HG02870 (cell line): ENCODE results near the gene ANKRD27.
"Not testable (repeated sequence)": the region's sequence is repeated elsewhere in the genome, so short reads cannot be mapped to it uniquely, and the experiment has no call there.

Experiments
- ATAC-seq: cut with Tn5 transposase; IDR thresholded peaks from one replicate; pipeline ENCODE4 v1.9.1; 2021; ENCODE audit warnings: mild to moderate bottlenecking, moderate library complexity; ENCODE audit not compliant: unreplicated experiment

ANKRD27 gene

DNA sequence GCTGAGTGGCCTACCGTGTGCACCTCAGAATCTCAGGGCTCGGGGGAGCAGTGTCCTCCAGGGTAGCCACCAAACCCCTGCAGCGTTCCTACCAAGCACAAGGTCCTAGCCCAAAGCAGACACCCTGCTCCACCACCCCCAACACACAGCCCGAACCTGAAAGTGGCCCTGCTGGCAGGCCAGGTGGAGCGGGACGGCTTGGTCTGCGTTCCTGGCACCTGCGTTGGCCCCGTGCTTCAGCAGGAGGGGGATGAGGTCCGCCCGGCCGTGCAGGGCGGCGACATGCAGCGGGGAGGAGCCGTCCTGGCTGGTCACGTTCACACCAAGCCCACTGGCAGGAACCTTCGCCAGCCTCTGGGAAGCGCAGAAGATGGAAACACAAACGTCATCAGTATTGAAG, 67.5 kb downstream of the ANKRD27 start:
- ATAC-seq = no peak

DNA sequence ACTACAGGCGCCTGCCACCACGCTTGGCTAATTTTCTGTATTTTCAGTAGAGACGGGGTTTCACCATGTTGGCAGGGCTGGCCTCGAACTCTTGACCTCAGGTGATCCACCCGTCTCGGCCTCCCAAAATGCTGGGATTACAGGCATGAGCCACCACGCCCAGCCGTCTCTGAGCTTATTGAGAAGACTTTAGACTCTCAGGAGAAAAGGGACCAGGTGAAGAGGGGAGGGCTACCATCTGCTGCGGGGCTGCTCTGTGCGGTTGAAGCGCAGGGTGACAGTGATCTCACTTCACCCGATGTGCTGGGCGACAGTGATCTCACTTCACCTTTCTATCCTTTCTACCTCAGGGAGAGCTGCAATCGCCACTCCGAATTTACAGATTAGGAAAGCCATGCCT, 68.7 kb downstream of the ANKRD27 start:
- ATAC-seq = no peak

DNA sequence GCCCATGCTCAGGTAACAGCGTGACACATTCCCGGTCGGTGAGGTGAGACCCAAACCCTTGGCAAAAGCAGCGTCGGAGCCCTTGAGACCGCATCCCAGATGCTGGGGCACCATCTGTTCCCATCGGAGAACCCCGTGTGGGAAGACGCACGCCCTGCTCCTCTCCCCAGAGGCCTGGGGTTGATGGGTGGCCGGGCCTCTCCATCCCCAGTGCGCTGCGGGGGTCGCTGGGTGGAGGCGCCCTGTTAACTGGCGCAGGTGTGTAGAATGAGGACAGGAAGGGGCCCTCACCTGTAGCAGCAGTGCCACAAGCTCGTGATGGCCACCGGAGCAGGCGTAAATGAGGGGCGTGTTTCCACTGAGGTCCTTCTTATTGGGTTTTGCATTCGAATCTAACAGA, 69.4 kb downstream of the ANKRD27 start:
- no peak for ATAC-seq

DNA sequence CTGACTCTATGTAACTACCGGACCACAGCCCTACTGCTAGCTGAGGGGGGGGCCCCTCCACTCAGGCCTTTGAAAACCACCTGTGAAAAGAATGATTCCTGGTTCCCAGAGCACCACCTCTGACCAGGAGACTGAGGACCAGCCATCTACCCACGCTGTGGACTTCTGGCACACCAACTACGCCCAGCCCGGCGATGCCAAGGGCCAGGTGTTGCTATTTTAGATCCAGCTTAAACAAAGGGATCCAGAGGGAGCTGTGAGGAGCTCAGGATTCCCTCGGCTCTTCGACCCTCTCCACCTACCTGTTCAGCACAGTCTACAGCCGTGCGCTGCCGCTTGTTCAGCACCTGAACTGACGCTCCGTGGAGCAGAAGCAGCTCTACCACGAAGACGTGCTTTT, 71.0 kb downstream of the ANKRD27 start:
- ATAC-seq = no peak

DNA sequence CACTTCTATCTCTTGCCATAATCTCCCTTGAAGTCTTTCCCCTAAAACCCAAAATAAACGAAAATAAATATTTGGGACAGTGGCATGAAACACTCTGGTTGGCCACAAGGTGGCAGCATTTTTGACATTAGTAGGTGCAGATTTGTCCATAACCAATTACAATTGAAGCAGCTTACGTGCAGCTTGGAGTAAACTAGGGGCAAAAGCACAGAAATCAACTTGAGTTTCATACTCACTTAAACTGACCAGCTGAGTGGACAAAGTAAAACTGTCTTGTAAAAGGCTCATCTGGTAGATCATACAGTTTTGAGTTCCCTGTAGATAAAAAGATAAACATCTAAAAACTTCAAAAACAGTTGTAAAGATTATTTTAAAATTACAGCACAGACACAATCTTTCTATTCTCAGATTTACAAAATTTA, 75.2 kb downstream of the ANKRD27 start:
- ATAC-seq = no peak

DNA sequence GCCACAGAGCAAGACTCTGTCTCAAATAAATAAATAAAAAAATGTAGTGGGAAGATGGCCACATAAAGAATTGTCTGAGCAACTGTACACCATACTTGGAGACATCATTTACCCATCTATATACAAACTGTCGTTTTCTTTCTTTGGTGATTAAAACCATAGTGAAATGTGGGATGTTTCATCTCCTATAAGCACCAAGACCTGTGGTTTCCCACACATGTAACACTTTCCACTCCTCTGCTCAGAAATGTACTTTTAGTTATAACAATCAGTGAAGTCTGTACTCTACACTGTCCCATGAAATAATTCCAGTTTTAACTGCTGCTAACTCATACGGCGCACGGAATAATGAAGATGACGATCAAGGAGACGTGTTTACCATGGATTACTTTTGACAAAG, 75.7 kb downstream of the ANKRD27 start:
- no peak for ATAC-seq

DNA sequence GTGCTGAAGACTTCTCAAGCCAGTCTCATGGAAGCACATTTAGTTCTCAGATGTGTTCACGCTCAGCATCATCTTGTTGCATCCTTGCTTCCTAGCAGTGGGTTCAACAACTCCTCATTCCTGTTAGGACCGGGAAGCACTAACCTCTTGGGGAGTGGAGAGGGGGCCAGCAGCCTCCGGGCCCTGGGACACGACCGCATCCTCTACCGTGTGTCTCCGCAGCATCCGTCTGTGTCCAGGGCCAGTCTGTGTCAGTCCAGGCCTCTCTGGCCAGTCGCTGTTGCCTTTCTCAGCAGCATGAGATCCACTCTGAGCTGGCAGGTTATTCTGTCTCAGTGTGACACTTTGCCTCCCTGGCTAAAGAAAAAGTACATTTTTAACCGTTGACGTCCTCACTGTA, 77.0 kb downstream of the ANKRD27 start:
- ATAC-seq = no peak

DNA sequence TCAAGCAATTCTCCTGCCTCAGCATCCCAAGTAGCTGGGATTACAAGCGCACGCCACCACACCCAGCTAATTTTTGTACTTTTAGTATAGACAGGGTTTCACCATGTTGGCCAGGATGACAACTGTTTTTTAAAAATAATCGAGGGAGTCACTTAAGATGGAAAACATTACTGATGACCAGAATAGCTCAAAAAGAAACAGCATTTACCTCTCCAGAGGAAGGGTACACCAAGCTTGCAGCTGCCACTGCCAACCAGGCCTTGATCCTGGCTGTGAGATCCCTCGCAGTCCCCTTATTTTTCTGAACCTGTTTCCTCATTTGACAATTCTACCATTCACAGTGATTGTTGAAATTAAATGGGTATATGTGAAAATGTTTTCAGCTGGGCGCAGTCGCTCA, 79.5 kb downstream of the ANKRD27 start:
- no peak for ATAC-seq

DNA sequence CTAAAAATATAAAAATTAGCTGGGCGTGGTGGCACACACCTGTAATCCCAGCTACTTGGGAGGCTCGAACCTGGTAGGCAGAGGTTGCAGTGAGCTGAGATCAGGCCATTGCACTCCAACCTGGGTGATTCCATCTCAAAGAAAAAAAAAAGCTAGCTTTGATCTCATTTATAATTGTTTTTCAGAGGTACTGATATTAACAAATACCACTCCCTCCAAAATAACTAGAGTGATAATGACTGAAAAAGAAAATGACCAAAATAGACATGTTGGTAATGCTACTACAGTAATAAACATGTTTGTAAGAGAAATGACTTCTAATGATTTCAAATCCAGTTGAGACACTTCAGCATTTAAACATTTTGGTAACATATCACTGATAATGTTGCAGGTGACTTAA, 81.0 kb downstream of the ANKRD27 start:
- no peak for ATAC-seq

DNA sequence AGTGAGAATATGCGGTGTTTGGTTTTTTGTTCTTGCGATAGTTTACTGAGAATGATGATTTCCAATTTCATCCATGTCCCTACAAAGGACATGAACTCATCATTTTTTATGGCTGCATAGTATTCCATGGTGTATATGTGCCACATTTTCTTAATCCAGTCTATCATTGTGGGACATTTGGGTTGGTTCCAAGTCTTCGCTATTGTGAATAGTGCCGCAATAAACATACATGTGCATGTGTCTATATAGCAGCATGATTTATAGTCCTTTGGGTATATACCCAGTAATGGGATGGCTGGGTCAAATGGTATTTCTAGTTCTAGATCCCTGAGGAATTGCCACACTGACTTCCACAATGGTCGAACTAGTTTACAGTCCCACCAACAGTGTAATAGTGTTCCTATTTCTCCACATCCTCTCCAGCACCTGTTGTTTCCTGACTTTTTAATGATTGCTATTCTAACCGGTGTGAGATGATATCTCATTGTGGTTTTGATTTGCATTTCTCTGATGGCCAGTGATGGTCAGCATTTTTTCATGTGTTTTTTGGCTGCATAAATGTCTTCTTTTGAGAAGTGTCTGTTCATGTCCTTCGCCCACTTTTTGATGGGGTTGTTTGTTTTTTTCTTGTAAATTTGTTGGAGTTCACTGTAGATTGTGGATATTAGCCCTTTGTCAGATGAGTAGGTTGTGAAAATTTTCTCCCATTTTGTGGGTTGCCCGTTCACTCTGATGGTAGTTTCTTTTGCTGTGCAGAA, 87.1 kb downstream of the ANKRD27 start:
- ATAC-seq = not testable (repeated sequence)

DNA sequence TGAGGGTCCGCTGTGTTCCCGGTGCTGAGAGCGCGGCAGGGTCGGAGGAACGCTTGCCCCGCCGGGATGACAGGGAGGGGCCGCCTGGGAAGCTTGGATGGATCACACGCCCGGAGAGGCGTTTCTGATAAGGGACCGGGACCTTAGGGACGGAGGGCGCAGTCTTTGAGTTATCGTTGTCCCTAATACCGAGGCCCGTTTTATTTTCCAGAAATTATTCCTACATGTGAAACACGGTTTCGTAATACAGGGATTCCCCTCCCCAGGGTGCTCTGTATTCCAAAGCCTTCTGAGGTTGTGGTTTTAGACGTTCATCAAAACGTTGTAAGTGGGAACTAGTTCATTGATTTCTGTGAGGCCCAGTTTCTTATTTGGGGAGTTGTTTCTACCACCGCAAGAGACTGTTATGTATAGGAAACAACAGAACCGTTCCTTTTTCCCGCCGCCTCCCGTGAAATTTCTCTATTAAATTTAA, 93.2 kb downstream of the ANKRD27 start:
- ATAC-seq = no peak

DNA sequence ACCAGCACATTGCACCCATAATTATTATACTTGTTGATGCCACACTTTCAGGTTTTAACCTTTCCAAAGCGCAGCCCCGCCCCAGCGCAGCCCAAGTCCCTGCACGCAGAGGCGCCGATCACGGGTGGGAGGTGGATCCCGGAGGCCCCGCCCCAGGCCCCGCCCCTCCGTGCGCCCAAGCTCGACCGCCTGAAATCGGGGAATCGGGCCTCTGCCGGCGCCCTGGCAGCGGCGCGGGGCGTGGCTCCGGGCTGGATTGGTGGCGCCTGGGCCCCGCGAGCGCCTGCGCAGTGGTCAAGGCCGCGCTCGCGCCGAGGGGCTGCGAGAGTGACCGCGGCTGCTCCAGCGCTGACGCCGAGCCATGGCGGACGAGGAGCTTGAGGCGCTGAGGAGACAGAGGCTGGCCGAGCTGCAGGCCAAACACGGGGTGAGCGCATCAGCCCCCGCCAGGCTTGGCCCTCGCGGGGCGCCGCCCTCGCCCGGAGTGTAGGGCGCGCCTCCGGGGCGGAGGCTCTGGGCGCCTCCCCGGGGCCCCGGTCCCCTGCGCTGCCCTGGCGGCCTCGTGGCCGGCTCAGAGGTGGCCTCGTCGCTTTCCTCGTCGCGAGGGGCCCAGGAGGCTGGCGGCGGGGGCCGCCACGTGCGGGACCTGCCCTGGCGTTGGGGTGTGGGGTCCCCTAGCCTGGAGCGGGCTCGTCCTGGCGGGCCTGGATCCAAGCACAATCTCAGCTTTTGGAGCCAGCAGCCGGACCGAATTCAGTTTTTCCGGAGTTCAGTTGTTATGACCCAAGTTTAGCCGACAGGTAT, 93.9 kb downstream of the ANKRD27 start, which contains the start of gene PDCD5:
Gene PDCD5, plus strand, starts transcription at position 290 of the 804 bp plus-strand sequence. Its CDS starts 72 bp downstream, at position 362.
- ATAC-seq = peak; percentile 85

DNA sequence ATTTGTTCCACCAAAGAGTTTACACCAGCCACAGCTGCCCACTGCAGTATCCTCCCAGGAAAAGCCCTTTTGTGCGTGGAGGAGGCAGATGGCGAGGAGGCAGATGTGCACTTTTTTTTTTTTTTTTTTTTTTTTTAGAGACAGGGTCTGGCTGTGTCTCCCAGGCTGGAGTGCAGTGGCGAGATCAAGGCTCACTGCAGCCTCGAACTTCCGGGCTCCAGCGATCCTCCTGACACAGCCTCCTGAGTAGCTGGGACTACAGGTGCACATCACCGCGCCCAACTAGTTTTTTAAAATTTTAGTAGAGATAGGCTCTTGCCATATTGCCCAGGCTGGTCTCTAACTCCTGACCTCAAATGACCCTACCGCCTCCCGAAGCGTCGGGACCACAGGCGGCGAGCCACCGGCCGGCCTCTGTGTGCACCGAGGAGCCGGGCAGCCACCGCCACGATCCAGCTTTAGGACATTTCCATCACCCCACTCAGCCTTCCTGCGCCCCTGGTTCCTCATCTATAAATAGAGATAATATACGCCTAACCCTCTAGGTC, 94.6 kb downstream of the ANKRD27 start:
- peak; percentile 22 for ATAC-seq

DNA sequence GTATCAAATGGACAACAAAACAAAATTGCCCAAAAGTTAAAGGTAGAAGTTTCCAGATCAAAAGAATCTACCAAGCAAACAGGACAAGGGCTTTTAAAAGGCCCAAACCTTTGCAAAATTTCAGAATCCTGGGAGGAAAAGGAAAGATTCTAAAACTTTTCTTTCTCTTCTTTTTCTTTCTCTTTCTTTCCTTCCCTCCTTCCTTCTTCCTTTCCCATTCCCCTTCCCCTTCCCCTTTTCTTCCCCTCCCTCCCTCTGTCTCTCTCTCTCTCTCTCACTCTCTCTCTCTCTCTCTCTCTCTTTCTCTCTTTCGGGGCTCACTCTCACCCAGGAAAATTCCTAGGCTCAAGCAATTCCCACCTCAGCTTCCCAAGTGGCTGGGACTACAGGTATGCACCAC, 98.2 kb downstream of the ANKRD27 start:
- ATAC-seq = no peak

DNA sequence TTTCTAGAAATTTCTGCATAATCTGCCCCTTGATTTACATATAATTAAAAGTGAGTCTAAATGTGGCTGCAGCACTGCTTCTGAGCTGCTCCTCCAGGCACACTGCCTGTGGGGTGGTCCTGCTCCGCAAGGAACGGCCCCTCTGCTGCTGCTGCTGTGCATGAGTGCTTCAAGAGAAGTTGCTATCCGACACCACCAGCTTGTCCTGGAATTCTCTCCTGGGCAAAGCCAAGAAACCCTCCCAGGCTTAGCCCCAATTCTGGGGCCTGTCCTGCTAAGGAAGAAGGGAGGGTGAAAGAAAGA, 101.5 kb downstream of the ANKRD27 start:
- ATAC-seq = no peak

DNA sequence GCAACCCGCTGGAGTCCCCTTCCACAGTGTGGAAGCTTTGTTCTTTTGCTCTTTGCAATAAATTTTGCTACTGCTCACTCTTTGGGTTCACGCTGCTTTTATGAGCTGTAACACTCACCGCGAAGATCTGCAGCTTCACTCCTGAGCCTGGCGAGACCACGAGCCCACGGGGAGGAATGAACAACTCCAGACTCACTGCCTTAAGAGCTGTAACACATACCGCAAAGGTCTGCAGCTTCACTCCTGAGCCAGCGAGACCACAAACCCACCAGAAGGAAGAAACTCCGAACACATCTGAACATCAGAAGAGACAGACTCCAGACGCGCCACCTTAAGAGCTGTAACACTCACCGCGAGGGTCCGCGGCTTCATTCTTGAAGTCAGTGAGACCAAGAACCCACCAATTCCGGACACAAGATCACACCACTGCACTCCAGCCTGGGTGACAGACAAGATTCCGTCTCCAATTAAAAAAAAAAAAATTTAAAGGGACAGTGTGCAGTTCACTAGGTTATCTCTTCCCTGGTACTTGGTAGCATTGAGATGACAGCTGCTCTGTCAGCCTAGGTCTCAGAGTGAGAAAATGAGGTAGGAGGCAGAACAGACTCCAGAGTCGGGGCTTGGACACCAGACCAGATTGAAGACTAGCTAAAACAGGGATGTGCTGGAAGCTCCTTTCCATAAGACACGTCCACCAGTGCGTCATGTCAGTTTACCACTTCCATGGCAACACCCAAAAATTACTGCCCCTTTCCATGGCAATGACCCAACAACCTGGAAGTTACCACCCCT, 102.1 kb downstream of the ANKRD27 start:
- not testable (repeated sequence) for ATAC-seq

DNA sequence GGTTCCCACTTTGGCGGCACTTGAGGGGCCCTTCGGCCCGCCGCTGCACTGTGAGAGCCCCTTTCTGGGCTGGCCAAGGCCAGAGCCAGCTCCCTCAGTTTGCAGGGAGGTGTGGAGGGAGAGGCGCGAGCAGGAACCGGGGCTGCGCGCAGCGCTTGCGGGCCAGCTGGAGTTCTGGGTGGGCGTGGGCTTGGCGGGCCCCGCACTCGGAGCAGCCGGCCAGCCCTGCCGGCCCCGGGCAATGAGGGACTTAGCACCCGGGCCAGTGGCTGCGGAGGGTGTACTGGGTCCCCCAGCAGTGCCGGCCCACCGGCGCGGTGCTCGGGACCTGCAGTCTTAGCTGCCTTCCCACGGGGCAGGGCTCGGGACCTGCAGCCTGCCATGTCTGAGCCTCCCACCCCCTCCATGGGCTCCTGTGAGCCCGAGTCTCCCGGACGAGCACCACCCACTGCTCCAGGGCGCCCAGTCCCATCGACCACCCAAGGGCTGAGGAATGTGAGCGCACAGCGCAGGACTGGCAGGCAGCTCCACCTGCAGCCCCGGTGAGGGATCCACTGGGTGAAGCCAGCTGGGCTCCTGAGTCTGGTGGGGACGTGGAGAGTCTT, 103.4 kb downstream of the ANKRD27 start:
- not testable (repeated sequence) for ATAC-seq

DNA sequence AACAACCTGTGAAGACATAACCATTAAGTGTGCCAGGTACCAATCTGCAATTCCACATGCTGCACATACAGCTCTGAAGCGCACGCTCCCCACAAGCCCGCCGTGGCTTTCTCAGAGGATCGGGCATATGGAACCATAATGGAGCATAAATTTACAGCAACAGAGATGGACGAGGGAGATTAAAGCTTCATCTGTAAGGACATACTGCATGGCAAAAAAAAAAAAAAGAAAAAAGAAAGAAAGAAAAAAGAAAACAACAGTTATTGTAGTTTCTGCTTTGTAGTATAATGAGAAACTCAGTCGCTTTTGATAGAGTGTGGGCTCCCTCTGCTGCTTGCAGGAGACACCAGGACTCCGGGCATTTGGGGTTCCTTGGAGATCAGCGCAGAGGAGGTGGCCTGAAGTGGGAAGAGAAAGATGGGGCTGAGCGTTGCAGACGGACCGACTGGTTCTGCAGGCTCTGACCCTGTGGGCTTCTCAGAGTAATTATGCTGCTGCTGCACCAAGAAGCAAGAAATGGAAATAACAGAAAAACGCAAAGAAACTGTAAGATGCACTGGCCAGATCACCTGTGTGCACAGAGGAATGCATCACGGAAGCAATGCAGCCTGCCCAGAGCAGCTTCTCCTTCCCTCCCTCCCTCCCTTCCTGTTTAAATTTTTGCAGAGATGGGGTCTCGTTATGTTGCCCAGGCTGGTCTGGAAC, 104.7 kb downstream of the ANKRD27 start:
- no peak for ATAC-seq

DNA sequence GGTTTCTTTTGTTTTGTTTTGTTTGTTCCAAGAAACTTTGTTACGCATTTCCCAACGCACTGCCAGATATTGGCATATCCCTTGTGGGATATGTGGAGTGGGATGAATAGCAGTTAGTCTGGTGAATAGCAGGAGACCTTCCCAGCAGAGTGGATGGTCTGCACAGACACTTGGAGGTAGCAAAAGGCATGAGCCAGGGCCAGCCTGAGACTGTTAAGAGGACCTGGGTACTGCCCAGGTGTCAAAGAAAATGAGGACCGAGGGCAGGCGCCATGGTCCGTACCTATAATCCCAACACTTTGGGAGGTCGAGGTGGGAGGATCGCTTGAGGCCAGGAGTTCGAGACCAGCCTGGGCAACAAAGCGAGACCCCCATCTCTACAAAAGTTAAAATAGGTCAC, 107.5 kb downstream of the ANKRD27 start:
- ATAC-seq = no peak

DNA sequence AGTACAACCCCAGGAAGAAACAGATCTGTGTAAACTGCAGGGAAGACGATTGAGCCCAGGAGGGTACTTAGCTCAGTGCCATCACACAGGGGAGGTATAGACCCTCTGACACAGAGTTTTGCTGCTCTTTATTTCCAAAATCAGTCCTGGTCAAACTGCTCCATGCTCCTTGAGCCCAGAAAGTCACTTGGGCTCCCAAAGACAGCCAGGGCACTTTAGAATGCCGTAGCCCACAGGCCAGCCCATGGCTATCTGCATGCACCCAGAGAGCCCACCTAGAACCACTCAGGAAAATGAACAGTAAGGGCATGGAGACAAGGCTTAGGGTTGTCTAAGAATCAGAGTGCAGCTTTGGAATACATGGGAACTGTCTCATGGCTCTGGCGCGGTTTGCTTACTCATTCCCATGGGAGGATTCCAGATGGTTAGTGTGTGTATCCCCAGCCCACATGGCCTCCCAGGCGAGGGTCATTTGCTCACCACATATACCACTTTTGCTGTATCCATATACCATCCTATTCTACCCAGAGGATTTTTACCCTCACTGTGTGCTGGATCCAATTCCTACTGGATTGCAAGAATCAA, 108.6 kb downstream of the ANKRD27 start:
- ATAC-seq = no peak
